B cell (primary cell): ENCODE results near the gene RCVRN. TPM values are rescaled to one million over a fixed set of nuclear protein-coding genes. Genes with fewer than 3 reads are reported as not detected.

Source experiments
- ATAC-seq: fragments of 200-7000 bp; cut with Tn5 transposase; one replicate; pipeline ENCODE4 v1.10.0; 2021; ENCODE audit warnings: low read depth, mild to moderate bottlenecking, moderate number of reproducible peaks, moderate library complexity
- CTCF ChIA-PET: fragments of 350-600 bp; sonication (Branson Sonifier 250); formaldehyde crosslinking; loops from one replicate; lab custom pipeline; 2021; ENCODE audit warnings: antibody characterized with exemption, inconsistent platforms; lab: Charles Lee
- POLR2A ChIA-PET: fragments of 350-600 bp; sonication (Branson Sonifier 250); formaldehyde crosslinking; loops from one replicate; lab custom pipeline; 2021; ENCODE audit warnings: antibody characterized with exemption; lab: Charles Lee
- DNase-seq: peaks from one replicate; pipeline ENCODE4 v3.0.0; 2013
- H2AFZ ChIP-seq: 2 replicates; pipeline ENCODE4 v1.6.1; 2012; ENCODE audit warnings: mild to moderate bottlenecking, low read depth, low read length; ENCODE audit not compliant: insufficient read depth, poor library complexity, severe bottlenecking
- H3K27ac ChIP-seq, 2 donors: 1 replicate in 1 of 2; 2 replicates in 1 of 2; pipeline ENCODE4 v1.5.1; 2012 to 2013; ENCODE audit warnings: low read length in 2 of 2, mild to moderate bottlenecking in 2 of 2, moderate library complexity in 1 of 2
- H3K27me3 ChIP-seq, 4 experiments: fragments of 200-600 bp in 1 of 4; sonication (generic) in 1 of 4; replicated peaks in 1 of 4; 1 replicate in 2 of 4; 2 replicates in 2 of 4; pipeline versions ENCODE4 v1.6.1 to v1.7.0; 2013 to 2016; ENCODE audit warnings: low read length in 3 of 4, mild to moderate bottlenecking in 2 of 4, mixed read lengths in 1 of 4, moderate library complexity in 1 of 4; ENCODE audit not compliant: insufficient read depth in 4 of 4, control insufficient read depth in 3 of 4; ENCODE audit errors: control extremely low read depth in 1 of 4
- H3K36me3 ChIP-seq, 2 experiments: replicated peaks in 1 of 2; 1 replicate in 1 of 2; 2 replicates in 1 of 2; pipeline versions ENCODE4 v1.6.1 to v1.7.1; 2013; ENCODE audit warnings: low read length in 1 of 2; ENCODE audit not compliant: insufficient read depth in 2 of 2, control insufficient read depth in 1 of 2; ENCODE audit errors: control extremely low read depth in 1 of 2, extremely low read depth in 1 of 2
- H3K4me1 ChIP-seq, 2 donors: fragments of 200-600 bp in 1 of 2; sonication (generic) in 1 of 2; 1 replicate in 1 of 2; 2 replicates in 1 of 2; pipeline versions ENCODE4 v1.5.1 to v1.6.1; 2013 to 2017; ENCODE audit warnings: low read length in 2 of 2; ENCODE audit not compliant: control insufficient read depth in 2 of 2, insufficient read depth in 2 of 2
- H3K4me2 ChIP-seq: replicated peaks from 2 replicates; pipeline ENCODE3; 2012; ENCODE audit warnings: mild to moderate bottlenecking, low read depth, low read length; ENCODE audit not compliant: poor library complexity, severe bottlenecking
- H3K4me3 ChIP-seq, 5 experiments: fragments of 200-600 bp in 1 of 5; sonication (generic) in 1 of 5; 1 replicate in 3 of 5; 2 replicates in 2 of 5; pipeline versions ENCODE4 v1.5.1 to v1.7.0; 2011 to 2016; ENCODE audit warnings: low read length in 4 of 5, mild to moderate bottlenecking in 4 of 5, low read depth in 2 of 5, control low read depth in 1 of 5, moderate library complexity in 1 of 5; ENCODE audit not compliant: insufficient read depth in 1 of 5; ENCODE audit errors: control extremely low read depth in 1 of 5, extremely low read depth in 1 of 5
- H3K79me2 ChIP-seq: fragments of 200-600 bp; sonication (generic); one replicate; pipeline ENCODE4 v1.6.0; 2016; ENCODE audit warnings: low read length; ENCODE audit not compliant: control insufficient read depth, insufficient read depth
- H3K9ac ChIP-seq: fragments of 200-600 bp; sonication (generic); 2 replicates; pipeline ENCODE4 v1.6.1; 2017; ENCODE audit warnings: mild to moderate bottlenecking, low read length, moderate library complexity
- H3K9me3 ChIP-seq, 3 donors: one replicate each; pipeline versions ENCODE4 v1.6.1 to v1.7.1; 2013; ENCODE audit warnings: low read length in 2 of 3; ENCODE audit not compliant: control insufficient read depth in 2 of 3, insufficient read depth in 1 of 3; ENCODE audit errors: control extremely low read depth in 1 of 3
- H4K20me1 ChIP-seq: 2 replicates; pipeline ENCODE4 v1.6.0; 2012; ENCODE audit warnings: mild to moderate bottlenecking, low read length; ENCODE audit not compliant: insufficient read depth, control insufficient read depth, poor library complexity, severe bottlenecking
- H3K27ac Mint-ChIP-seq: one replicate; pipeline ENCODE4 v1.8.0; 2021; ENCODE audit warnings: mixed read lengths
- H3K27me3 Mint-ChIP-seq: one replicate; pipeline ENCODE4 v1.8.0; 2021; ENCODE audit warnings: mixed read lengths
- H3K4me1 Mint-ChIP-seq: one replicate; pipeline ENCODE4 v1.8.0; 2021; ENCODE audit warnings: mixed read lengths
- H3K4me3 Mint-ChIP-seq: one replicate; pipeline ENCODE4 v1.8.0; 2021; ENCODE audit warnings: mixed read lengths
- H3K9me3 Mint-ChIP-seq: one replicate; pipeline ENCODE4 v1.8.0; 2022; ENCODE audit warnings: mixed read lengths; ENCODE audit not compliant: insufficient read depth
- EZH2 ChIP-seq: IDR thresholded peaks from 2 replicates; pipeline ENCODE4 v1.6.1; 2012; ENCODE audit warnings: borderline replicate concordance, low read depth, mild to moderate bottlenecking, moderate library complexity, low read length; ENCODE audit not compliant: insufficient read depth, poor library complexity, severe bottlenecking
- WGBS: methylation state at CpG from one replicate; pipeline ENCODE4 v1.1.5; 2013; ENCODE audit warnings: missing lambda C conversion rate; ENCODE audit not compliant: insufficient coverage; 5-methylcytosine and 5-hydroxymethylcytosine counted together
- intact Hi-C: fragments of 100-400 bp; cut with micrococcal nuclease; formaldehyde crosslinking; loops from one replicate; pipeline ENCODE4 v1.10.0; 2022
- polyA plus RNA-seq: library from polyadenylated mRNA; depleted of rRNA; stranded (reverse); fragments of >200 nt; gene quantifications from 2 replicates; pipeline ENCODE4 v1.2.3, GENCODE V29; 2012
- total RNA-seq, 2 donors: library from RNA; stranded (reverse); fragments of 120-200 nt in 1 of 2; gene quantifications; 1 replicate in 1 of 2; 2 replicates in 1 of 2; pipeline versions ENCODE4 v1.2.3 to v1.2.4, GENCODE V29; 2013 to 2022
- TF ChIP-seq, protein P1 (sequence below): fragments of 200-600 bp; IDR thresholded peaks from one replicate; pipeline ENCODE4 v1.8.0; 2022; ENCODE audit warnings: antibody characterized with exemption, mild to moderate bottlenecking

Gene RCVRN
- total and polyA plus RNA-seq, 2 donors (not counting 1 experiment from before 2014, with no cell fraction given) = 0.16 TPM; not detected in 1

GRCh38 chr17:9860851-9861250, 44.2 kb downstream of the RCVRN start:
- no peaks in the 10 kb centered on the region for H3K36me3 ChIP-seq
- POLR2A ChIA-PET = no interaction called here
- H3K79me2 ChIP-seq = no peaks in the 10 kb centered on the region
- no peaks in the 10 kb centered on the region for H3K4me1 Mint-ChIP-seq
- H2AFZ ChIP-seq = no peak overlapping the region
- H3K4me2 ChIP-seq = no peak overlapping the region
- no peaks in the 10 kb centered on the region for H3K4me1 ChIP-seq
- CTCF ChIA-PET = no interaction called here
- H4K20me1 ChIP-seq = no peaks in the 10 kb centered on the region
- TF ChIP-seq, protein P1, sequence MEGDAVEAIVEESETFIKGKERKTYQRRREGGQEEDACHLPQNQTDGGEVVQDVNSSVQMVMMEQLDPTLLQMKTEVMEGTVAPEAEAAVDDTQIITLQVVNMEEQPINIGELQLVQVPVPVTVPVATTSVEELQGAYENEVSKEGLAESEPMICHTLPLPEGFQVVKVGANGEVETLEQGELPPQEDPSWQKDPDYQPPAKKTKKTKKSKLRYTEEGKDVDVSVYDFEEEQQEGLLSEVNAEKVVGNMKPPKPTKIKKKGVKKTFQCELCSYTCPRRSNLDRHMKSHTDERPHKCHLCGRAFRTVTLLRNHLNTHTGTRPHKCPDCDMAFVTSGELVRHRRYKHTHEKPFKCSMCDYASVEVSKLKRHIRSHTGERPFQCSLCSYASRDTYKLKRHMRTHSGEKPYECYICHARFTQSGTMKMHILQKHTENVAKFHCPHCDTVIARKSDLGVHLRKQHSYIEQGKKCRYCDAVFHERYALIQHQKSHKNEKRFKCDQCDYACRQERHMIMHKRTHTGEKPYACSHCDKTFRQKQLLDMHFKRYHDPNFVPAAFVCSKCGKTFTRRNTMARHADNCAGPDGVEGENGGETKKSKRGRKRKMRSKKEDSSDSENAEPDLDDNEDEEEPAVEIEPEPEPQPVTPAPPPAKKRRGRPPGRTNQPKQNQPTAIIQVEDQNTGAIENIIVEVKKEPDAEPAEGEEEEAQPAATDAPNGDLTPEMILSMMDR = no peak
- no peak for TF ChIP-seq EZH2
- ATAC-seq (no peak), DNase-seq (no peak)
- H3K4me3 Mint-ChIP-seq = no peak overlapping the region
- H3K27ac Mint-ChIP-seq = no peak overlapping the region
- peaks cover 4% of the 10 kb centered on the region for H3K27me3 Mint-ChIP-seq
- H3K9me3 Mint-ChIP-seq = peaks cover 4% of the 10 kb centered on the region
- no peak overlapping the region for H3K9ac ChIP-seq
- H3K27me3 ChIP-seq = peaks cover 0 to 9% (median 0%) of the 10 kb centered on the region in 4 experiments
- peaks cover 0 to 29% (median 0%) of the 10 kb centered on the region in 3 donors for H3K9me3 ChIP-seq
- H3K27ac ChIP-seq = no peak overlapping the region
- no CpG with 5 or more reads among the region's 7 CpGs for WGBS
- intact Hi-C loops = no loop called here
- no peak overlapping the region for H3K4me3 ChIP-seq

DNA sequence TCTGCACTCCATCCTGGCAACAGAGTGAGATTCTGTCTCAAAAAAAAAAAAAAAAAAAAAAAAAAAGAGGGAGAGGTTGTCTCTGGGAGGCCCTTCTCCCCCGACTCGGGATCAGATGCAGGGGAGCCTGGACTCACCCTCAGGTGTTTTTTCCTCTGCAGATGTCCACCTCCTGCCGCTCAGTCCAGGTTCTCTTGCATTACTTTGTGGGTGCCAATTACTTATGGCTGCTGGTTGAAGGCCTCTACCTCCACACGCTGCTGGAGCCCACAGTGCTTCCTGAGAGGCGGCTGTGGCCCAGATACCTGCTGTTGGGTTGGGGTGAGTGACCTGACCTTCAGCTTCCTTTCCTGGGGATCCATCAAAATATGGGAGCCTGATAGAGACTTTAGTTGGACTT, 45.3 kb downstream of the RCVRN start:
- Histone ChIP-seq H3K27me3 (peaks cover 0 to 9% (median 0%) of the 10 kb centered on the region in 4 experiments), H3K9me3 (peaks cover 0 to 29% (median 0%) of the 10 kb centered on the region in 3 donors), H3K36me3 (no peaks in the 10 kb centered on the region), H4K20me1 (no peaks in the 10 kb centered on the region), H2AFZ (no peak overlapping the region), H3K27ac (no peak overlapping the region), H3K79me2 (no peaks in the 10 kb centered on the region), H3K4me1 (no peaks in the 10 kb centered on the region), H3K9ac (no peak overlapping the region), H3K4me3 (no peak overlapping the region), H3K4me2 (no peak overlapping the region)
- CTCF ChIA-PET = no interaction called here
- Mint-ChIP-seq H3K9me3 (peaks cover 4% of the 10 kb centered on the region), H3K4me1 (no peaks in the 10 kb centered on the region), H3K27ac (no peak overlapping the region), H3K27me3 (peaks cover 4% of the 10 kb centered on the region), H3K4me3 (no peak overlapping the region)
- DNase-seq (no peak), ATAC-seq (no peak)
- intact Hi-C loops = no loop called here
- WGBS = 81% methylated on average over 3 of the region's 5 CpGs
- POLR2A ChIA-PET = interaction anchor here (0.7 kb wide), 1 partner anchor 10 kb away, joined by 7 read pairs; no protein-coding TSS in a partner anchor
- no peak for TF ChIP-seq EZH2
- TF ChIP-seq, protein P1 = no peak
